Keratinocyte (primary cell): Measurements from ENCODE around the gene HBQ1. TPM values are rescaled to one million over a fixed set of nuclear protein-coding genes. Genes with fewer than 3 reads are reported as not detected.

Experiments used
- DNase-seq: peaks from one replicate; pipeline ENCODE4 v3.0.0-alpha.2; 2011; ENCODE audit warnings: low read depth, missing footprints, low spot score
- FAIRE-seq: peaks from 2 replicates; lab custom pipeline; 2011; peaks lifted over from hg19 to GRCh38; lab: Jason Lieb, UNC
- H2AFZ ChIP-seq: 2 replicates; pipeline ENCODE4 v1.6.0; 2012; ENCODE audit warnings: low read length, control low read depth, inconsistent platforms; ENCODE audit not compliant: control insufficient read depth
- H3K27ac ChIP-seq: 2 replicates; pipeline ENCODE4 v1.5.1; 2011; ENCODE audit warnings: low read length; ENCODE audit not compliant: control insufficient read depth, insufficient read depth
- H3K27me3 ChIP-seq: 3 replicates; pipeline ENCODE4 v1.6.0; 2011; ENCODE audit warnings: low read length; ENCODE audit not compliant: control insufficient read depth, insufficient read depth; ENCODE audit errors: extremely low read depth
- H3K36me3 ChIP-seq, 2 experiments: 2 replicates in 1 of 2; 3 replicates in 1 of 2; pipeline ENCODE4 v1.5.1; 2011; ENCODE audit warnings: low read length in 2 of 2, mild to moderate bottlenecking in 1 of 2; ENCODE audit not compliant: control insufficient read depth in 2 of 2, insufficient read depth in 2 of 2; ENCODE audit errors: extremely low read depth in 1 of 2
- H3K4me1 ChIP-seq: 3 replicates; pipeline ENCODE4 v1.5.1; 2011; ENCODE audit warnings: low read length; ENCODE audit not compliant: control insufficient read depth, insufficient read depth; ENCODE audit errors: extremely low read depth
- H3K4me2 ChIP-seq: 3 replicates; pipeline ENCODE4 v1.6.0; 2011; ENCODE audit warnings: low read depth, low read length; ENCODE audit not compliant: control insufficient read depth, insufficient read depth; ENCODE audit errors: extremely low read depth
- H3K4me3 ChIP-seq, 3 experiments: fragments of 200-600 bp in 1 of 3; sonication (generic) in 1 of 3; 2 replicates in 2 of 3; 3 replicates in 1 of 3; pipeline ENCODE4 v1.5.1; 2011 to 2016; ENCODE audit warnings: low read length in 3 of 3, mild to moderate bottlenecking in 3 of 3, control low read depth in 2 of 3, inconsistent platforms in 1 of 3, low read depth in 1 of 3, mixed read lengths in 1 of 3, mixed run types in 1 of 3, moderate library complexity in 1 of 3; ENCODE audit not compliant: control insufficient read depth in 2 of 3, insufficient read depth in 2 of 3; ENCODE audit errors: extremely low read depth in 1 of 3
- H3K79me2 ChIP-seq: 2 replicates; pipeline ENCODE4 v1.6.0; 2012; ENCODE audit warnings: low read length; ENCODE audit not compliant: control insufficient read depth, insufficient read depth
- H3K9ac ChIP-seq: 3 replicates; pipeline ENCODE4 v1.6.0; 2011; ENCODE audit warnings: low read length; ENCODE audit not compliant: control insufficient read depth, insufficient read depth; ENCODE audit errors: extremely low read depth
- H3K9me1 ChIP-seq: 3 replicates; pipeline ENCODE4 v1.6.0; 2011; ENCODE audit warnings: low read length; ENCODE audit not compliant: control insufficient read depth, insufficient read depth; ENCODE audit errors: extremely low read depth
- H3K9me3 ChIP-seq: 2 replicates; pipeline ENCODE4 v1.5.1; 2012; ENCODE audit warnings: low read depth, low read length; ENCODE audit not compliant: control insufficient read depth
- H4K20me1 ChIP-seq: 3 replicates; pipeline ENCODE4 v1.6.0; 2011; ENCODE audit warnings: low read length; ENCODE audit not compliant: control insufficient read depth, insufficient read depth; ENCODE audit errors: extremely low read depth
- CTCF ChIP-seq, 3 experiments: IDR thresholded peaks in 1 of 3; conservative IDR thresholded peaks in 1 of 3; optimal IDR thresholded peaks in 1 of 3; 2 replicates in 2 of 3; 3 replicates in 1 of 3; pipeline versions ENCODE3 to v1.5.1; 2011; ENCODE audit warnings: low read length in 3 of 3, mild to moderate bottlenecking in 3 of 3, moderate library complexity in 2 of 3, control low read depth in 1 of 3, inconsistent platforms in 1 of 3; ENCODE audit not compliant: insufficient read depth in 2 of 3; ENCODE audit errors: extremely low read depth in 1 of 3
- EZH2 ChIP-seq: IDR thresholded peaks from one replicate; pipeline ENCODE4 v1.6.1; 2012; ENCODE audit warnings: inconsistent platforms, mild to moderate bottlenecking, low read length, moderate library complexity
- dilution Hi-C: fragments of 300-500 bp; cut with MboI; formaldehyde crosslinking; loops from one replicate; pipeline ENCODE4 v1.7.0; 2020; ENCODE audit warnings: low sequenced_read_pairs; ENCODE audit not compliant: extremely low pct_ligation_motif_present
- polyA plus RNA-seq, 5 experiments: library from polyadenylated mRNA; depleted of rRNA in 3 of 5; stranded (reverse) in 3 of 5; stranded (forward) in 1 of 5; unstranded in 1 of 5; fragments of >200 nt; gene quantifications; 1 replicate in 1 of 5; 2 replicates in 3 of 5; 3 replicates in 1 of 5; pipeline versions ENCODE4 v1.2.1 to v1.2.3, GENCODE V29; 2011 to 2012; ENCODE audit warnings: missing spikeins in 2 of 5, low read depth in 1 of 5, low replicate concordance in 1 of 5

Gene HBQ1
- polyA plus RNA-seq, 1 donor (not counting 4 experiments of a cell fraction or from before 2014, with no cell fraction given) = 0.13 TPM

- peaks cover 38 to 41% of the 10 kb centered on the region in 2 experiments for H3K36me3 ChIP-seq
- dilution Hi-C loops = no loop called here
- H3K27ac ChIP-seq = no peak overlapping the region
- no peak for FAIRE-seq
- H2AFZ ChIP-seq = no peak overlapping the region
- H4K20me1 ChIP-seq = peaks cover 9% of the 10 kb centered on the region
- no peaks in the 10 kb centered on the region for H3K9me1 ChIP-seq
- TF ChIP-seq EZH2 (no peak), CTCF (optimal IDR thresholded peaks at IDR 0.05 in 1 of 3, IDR thresholded peaks at IDR 0.05 in 1 of 3, conservative IDR thresholded peaks at IDR 0.05 in 1 of 3; ENCODE audit: extremely low read depth in 1 of 3, insufficient read depth in 2 of 3, low read length in 3 of 3) (no peak)
- peaks cover 3% of the 10 kb centered on the region for H3K79me2 ChIP-seq
- H3K4me1 ChIP-seq = no peaks in the 10 kb centered on the region
- H3K9me3 ChIP-seq = no peaks in the 10 kb centered on the region
- H3K9ac ChIP-seq = no peak overlapping the region
- H3K27me3 ChIP-seq = no peaks in the 10 kb centered on the region
- no peak overlapping the region for H3K4me3 ChIP-seq
- no peak for DNase-seq
- no peak overlapping the region for H3K4me2 ChIP-seq
These were observed 13.2 kb downstream of the HBQ1 start for GRCh38 chr16:193441-193840.

- Histone ChIP-seq H4K20me1 (peaks cover 9% of the 10 kb centered on the region), H3K4me2 (no peak overlapping the region), H3K4me1 (no peaks in the 10 kb centered on the region), H3K36me3 (peaks cover 37 to 44% of the 10 kb centered on the region in 2 experiments), H3K27ac (no peak overlapping the region), H3K27me3 (no peaks in the 10 kb centered on the region), H3K4me3 (no peak overlapping the region), H3K79me2 (peaks cover 3% of the 10 kb centered on the region), H2AFZ (no peak overlapping the region), H3K9me1 (no peaks in the 10 kb centered on the region), H3K9me3 (no peaks in the 10 kb centered on the region), H3K9ac (no peak overlapping the region)
- DNase-seq (no peak), FAIRE-seq (no peak)
- dilution Hi-C loops = no loop called here
- no peak for TF ChIP-seq CTCF (optimal IDR thresholded peaks at IDR 0.05 in 1 of 3, IDR thresholded peaks at IDR 0.05 in 1 of 3, conservative IDR thresholded peaks at IDR 0.05 in 1 of 3; ENCODE audit: extremely low read depth in 1 of 3, insufficient read depth in 2 of 3, low read length in 3 of 3)
- no peak for TF ChIP-seq EZH2
These were observed 14.3 kb downstream of the HBQ1 start for GRCh38 chr16:194516-194915.
